ENCODE results near the gene HUNK.

GRCh38 chr21:31986035-31986856 lies 113.4 kb downstream of the HUNK start:
- TF ChIP-seq ZFP30 (CRISPR knock-in tag; IDR thresholded peaks at IDR 0.05) (no peak), ARNTL (CRISPR knock-in tag; IDR thresholded peaks at IDR 0.05; ENCODE audit: borderline replicate concordance, low read depth) (no peak), ZNF70 (CRISPR knock-in tag; IDR thresholded peaks at IDR 0.05) (no peak), ZFP3 (CRISPR knock-in tag; IDR thresholded peaks at IDR 0.05) (no peak), ZNF565 (CRISPR knock-in tag; conservative IDR thresholded peaks at IDR 0.05; ENCODE audit: low read depth) (no peak), TCF4 (CRISPR knock-in tag; IDR thresholded peaks at IDR 0.05; ENCODE audit: borderline replicate concordance) (no peak), OSR1 (CRISPR knock-in tag; IDR thresholded peaks at IDR 0.05) (no peak), PATZ1 (CRISPR knock-in tag; IDR thresholded peaks at IDR 0.05; ENCODE audit: borderline replicate concordance) (no peak), CREB5 (CRISPR knock-in tag; IDR thresholded peaks at IDR 0.05; ENCODE audit: low read depth) (no peak)

All from SK-N-SH treated with all-trans-retinoic acid at 6 μM for 48 hours (cell line).